Frontal cortex (tissue), 4 donors: ENCODE measurements around the gene CELSR3. TPM values are rescaled to one million over a fixed set of nuclear protein-coding genes. Genes with fewer than 3 reads are reported as not detected.

ENCODE experiments used
- DNase-seq, 2 donors: peaks; one replicate each; pipeline ENCODE4 v3.0.0; 2012; ENCODE audit warnings: low spot score in 2 of 2
- FAIRE-seq: peaks from 2 replicates; lab custom pipeline; 2012; peaks lifted over from hg19 to GRCh38; lab: Jason Lieb, UNC
- total RNA-seq: library from RNA; depleted of rRNA; stranded (reverse); fragments of >200 nt; gene quantifications from one replicate; pipeline ENCODE4 v1.2.3, GENCODE V29; 2014
- donor health status: control.
- donor health status: control.
- donor health status: control.

Gene CELSR3
- total RNA-seq, 1 donor from 2014 or later, result 27.7 TPM

DNA sequence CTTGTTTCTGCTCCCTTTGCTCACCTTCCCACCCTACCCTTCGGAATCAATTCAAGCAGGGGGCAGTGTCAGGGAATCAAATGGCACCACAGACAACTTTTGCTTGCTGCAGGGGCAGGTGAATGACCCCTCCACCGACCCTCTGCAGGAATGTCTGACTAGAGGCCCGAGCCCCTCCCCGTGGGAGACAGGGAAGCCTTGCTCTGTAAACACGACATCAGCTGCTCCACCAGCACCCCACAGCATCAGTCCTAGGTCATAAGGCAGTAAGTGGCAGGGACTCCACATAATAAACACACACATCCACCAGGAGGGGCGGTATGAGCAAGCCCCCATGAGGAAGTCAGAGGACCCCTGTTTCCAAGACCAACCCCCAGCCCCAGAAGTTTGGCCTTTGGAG lies 25.4 kb downstream of the CELSR3 start:
- DNase-seq (no peak), FAIRE-seq (no peak)

DNA sequence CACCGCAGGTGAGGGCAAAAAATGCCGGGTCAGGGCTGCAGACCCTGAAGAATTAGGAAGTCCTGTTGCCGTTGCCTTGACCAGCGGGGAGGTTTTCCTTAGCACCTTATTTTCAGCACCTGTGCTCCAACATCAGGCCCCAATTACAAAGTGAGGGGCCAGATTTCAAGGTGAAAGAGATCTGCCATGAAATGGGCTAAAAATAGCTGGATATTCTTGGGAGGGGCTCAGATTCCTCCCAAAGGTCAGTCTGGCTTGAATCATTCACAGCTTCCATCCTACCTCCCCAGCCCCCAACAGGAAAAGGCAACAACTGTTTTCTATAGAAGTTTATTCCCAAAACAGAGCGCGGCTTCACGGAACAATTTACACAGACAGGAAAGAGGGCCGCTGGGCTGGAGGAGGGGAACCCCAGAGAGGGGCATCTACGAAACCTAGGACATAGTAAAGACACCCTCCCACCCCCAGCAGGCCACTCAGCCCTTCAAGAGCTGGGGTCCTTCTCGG lies 26.5 kb downstream of the CELSR3 start:
- FAIRE-seq (no peak), DNase-seq (no peak)

DNA sequence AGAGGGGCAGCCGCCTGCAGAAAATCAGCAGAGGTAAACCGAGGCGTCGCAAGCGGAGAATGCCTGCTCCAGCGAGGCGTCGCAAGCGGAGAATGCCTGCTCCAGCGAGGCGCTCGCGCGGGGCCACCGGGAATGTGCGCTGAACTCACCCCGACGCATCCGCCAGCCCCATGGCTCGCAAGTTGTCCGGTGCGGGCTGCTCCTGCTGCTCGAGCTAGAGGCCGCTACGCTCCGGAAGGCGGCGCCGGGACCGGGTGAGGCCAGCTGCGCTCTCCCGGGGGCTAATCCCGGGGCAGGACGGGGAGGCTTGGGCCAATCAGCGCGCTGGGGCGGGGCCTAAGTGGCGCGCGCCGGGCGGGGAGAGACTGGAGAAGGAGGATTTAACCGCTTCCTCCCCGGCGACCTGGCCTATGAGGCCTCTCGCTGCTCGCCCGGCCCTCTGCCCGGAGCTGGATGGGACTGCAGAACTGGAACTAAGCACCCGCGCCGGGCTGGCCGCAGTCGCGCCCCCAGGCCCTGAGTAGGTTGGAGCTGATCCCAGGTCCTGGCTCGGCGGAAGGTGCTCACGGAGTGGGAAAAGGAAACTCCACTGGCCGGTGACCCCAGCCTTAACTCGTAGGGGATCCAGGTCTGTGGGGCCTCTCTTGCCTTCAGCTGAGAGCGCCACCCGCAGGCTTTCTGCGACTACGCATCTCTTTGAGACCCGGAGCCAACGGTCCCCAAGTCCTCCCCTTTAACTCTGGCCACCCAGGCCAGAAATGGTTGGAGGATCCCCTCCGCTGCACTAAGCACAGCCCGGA lies 27.3 kb downstream of the CELSR3 start, which contains the start of gene SLC26A6:
Gene SLC26A6 (minus strand): TSS at position 240 of the 800 bp plus-strand sequence. CDS start 68 bp downstream, at position 172.
- DNase-seq, result peak; percentile 100
- FAIRE-seq, result no peak

- DNase-seq (peak in 1 of 2 donors; percentile 77), FAIRE-seq (no peak)
These were observed 27.9 kb downstream of the CELSR3 start for GRCh38 chr3:48634661-48635221.

- FAIRE-seq (no peak), DNase-seq (no peak)
These were observed 28.9 kb downstream of the CELSR3 start for GRCh38 chr3:48633743-48634142.

DNA sequence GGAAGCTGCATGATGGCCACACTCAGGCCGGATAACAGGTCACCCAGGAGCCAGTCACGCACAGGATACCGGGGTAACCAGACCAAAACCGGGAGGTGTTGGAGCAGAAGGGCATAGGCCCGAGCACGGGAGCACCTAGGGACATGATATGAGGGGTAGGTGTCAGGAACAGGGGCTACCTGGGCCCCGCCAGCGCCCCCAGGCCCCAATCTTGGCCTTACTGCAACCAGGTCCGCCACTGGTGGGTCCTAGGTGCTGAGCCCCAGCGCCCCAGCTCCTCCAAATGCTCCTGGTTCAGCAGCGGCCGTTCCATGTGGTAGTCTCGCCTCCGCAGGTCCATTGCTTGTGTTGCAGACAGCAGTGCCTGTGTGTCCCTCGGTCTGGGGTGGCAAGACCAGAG lies 29.4 kb downstream of the CELSR3 start:
- FAIRE-seq (no peak), DNase-seq (no peak)

DNA sequence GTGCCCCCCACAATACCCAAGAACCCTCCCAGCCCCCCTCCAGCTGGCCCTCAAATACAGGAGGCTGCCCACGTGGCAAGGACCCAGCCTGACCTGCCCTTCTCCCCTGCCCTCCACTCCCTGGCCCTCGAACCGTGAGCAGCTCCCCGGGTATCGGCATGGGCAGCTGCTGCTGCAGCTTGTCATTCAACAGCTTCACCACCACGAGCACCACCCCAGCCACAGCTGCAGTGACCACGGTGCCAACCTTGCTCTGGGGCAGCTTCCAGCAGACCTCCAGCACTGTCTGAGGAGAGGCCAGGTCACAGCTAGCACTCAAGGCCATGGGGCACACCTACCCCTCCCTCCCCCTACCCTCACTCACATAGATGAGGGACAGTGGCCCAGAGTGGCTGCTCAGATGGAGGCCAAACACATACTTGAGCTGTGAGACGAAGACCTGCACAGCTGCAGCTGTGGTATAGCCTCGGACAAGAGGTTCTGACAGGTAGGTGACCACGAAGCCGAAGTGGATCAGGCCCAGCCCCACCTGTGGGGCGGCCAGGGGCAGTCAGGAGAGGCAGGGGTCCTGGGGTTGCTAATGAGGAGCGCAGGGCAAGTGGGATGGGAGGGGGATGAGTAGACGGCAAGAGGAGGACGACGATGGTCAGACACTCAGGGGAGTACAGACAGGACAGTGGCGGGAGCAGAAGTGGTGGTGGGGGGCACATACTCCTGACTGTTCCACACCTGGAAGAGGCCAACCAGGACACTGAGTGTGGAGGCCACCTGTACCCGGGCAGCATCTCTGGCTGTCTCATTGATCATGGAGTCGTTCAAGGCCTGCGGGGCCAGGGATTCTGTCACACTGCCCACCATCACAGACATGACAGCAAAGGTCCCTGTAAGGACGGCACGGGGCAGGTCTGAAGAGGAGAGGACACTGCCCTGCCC lies 30.9 kb downstream of the CELSR3 start:
- FAIRE-seq (no peak), DNase-seq (no peak)

- no peak for FAIRE-seq
- no peak for DNase-seq
These were observed 31.9 kb downstream of the CELSR3 start for GRCh38 chr3:48630833-48631232.

GRCh38 chr3:48630407-48630806 lies 32.3 kb downstream of the CELSR3 start:
- no peak for FAIRE-seq
- no peak for DNase-seq

GRCh38 chr3:48629894-48630293 lies 32.8 kb downstream of the CELSR3 start:
- FAIRE-seq, result no peak

GRCh38 chr3:48628277-48629017 lies 34.2 kb downstream of the CELSR3 start:
- FAIRE-seq (no peak), DNase-seq (no peak)

More at GRCh38 chr3:48629894-48630293, 32.8 kb downstream of the CELSR3 start:
- DNase-seq, result no peak

- FAIRE-seq (no peak), DNase-seq (no peak)
These were observed 37.1 kb downstream of the CELSR3 start for GRCh38 chr3:48625600-48625999.

- DNase-seq (no peak), FAIRE-seq (no peak)
These were observed 37.9 kb downstream of the CELSR3 start for GRCh38 chr3:48624767-48625166.

GRCh38 chr3:48623851-48624547 lies 38.7 kb downstream of the CELSR3 start:
- DNase-seq (no peak), FAIRE-seq (no peak)

DNA sequence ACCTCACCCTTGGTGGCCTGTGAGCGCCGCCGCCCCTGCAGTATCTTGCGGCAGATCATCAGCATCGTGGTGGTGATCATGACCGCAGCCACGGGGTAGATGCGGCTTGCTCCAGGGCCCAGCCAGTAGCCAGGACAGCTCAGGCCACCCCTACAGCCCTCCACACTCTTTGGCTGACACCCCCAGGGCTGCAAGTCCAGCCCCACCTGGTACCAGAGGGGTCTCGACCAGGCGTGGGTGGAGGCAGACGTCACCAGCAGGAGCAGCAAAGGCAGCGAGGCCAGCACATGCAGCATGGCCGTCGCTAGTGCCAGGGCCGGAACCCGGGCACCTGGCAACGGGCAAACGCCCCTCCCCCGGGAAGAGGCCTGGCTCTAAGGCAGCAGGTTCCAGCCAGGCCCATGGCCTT lies 41.2 kb downstream of the CELSR3 start, which contains the start of gene TMEM89:
Gene TMEM89 (minus strand): TSS at position 309 of the 409 bp plus-strand sequence. CDS start 13 bp downstream, at position 296.
- DNase-seq (no peak), FAIRE-seq (no peak)

- no peak for FAIRE-seq
These were observed 42.9 kb downstream of the CELSR3 start for GRCh38 chr3:48619541-48620524.

GRCh38 chr3:48617559-48617958 lies 45.1 kb downstream of the CELSR3 start:
- no peak for DNase-seq
- FAIRE-seq, result no peak

More at GRCh38 chr3:48619541-48620524, 42.9 kb downstream of the CELSR3 start:
- DNase-seq, result no peak
